HUES48 (cell line): ENCODE data around the gene ZXDC.

ENCODE experiments used
- H3K27ac ChIP-seq: one replicate; pipeline ENCODE4 v1.7.0; 2013; ENCODE audit warnings: low read depth, low read length, inconsistent platforms
- H3K27me3 ChIP-seq: 2 replicates; pipeline ENCODE4 v1.6.1; 2013; ENCODE audit warnings: mild to moderate bottlenecking, low read length; ENCODE audit not compliant: control insufficient read depth, insufficient read depth
- H3K36me3 ChIP-seq: 2 replicates; pipeline ENCODE4 v1.6.1; 2013; ENCODE audit warnings: low read length; ENCODE audit not compliant: control insufficient read depth, insufficient read depth
- H3K4me1 ChIP-seq: 2 replicates; pipeline ENCODE4 v1.6.1; 2013; ENCODE audit warnings: mild to moderate bottlenecking, low read length; ENCODE audit not compliant: control insufficient read depth, insufficient read depth
- H3K4me3 ChIP-seq: 2 replicates; pipeline ENCODE4 v1.5.1; 2013; ENCODE audit warnings: mild to moderate bottlenecking, low read depth, low read length
- H3K9ac ChIP-seq: 2 replicates; pipeline ENCODE4 v1.6.1; 2013; ENCODE audit warnings: mild to moderate bottlenecking, low read depth, low read length, moderate library complexity
- H3K9me3 ChIP-seq: 2 replicates; pipeline ENCODE4 v1.6.1; 2013; ENCODE audit warnings: low read length; ENCODE audit not compliant: control insufficient read depth, insufficient read depth

The ZXDC gene

GRCh38 chr3:126517291-126517951 is 41.7 kb upstream of the ZXDC start, which contains the start of gene UROC1:
Gene UROC1, minus strand, starts transcription at chr3:126517773. Its CDS starts 54 bp downstream, at chr3:126517719.
- peaks cover 1% of the 10 kb centered on the region; the same call in 1 of the 2 replicates for H3K27me3 ChIP-seq
- no peak within 1 kb of the TSS for H3K4me3 ChIP-seq
- H3K36me3 ChIP-seq: no peaks in the 10 kb centered on the region
- H3K9ac ChIP-seq: no peak within 1 kb of the TSS
- no peaks in the 10 kb centered on the region for H3K9me3 ChIP-seq
- no peak within 1 kb of the TSS for H3K27ac ChIP-seq
- no peaks in the 10 kb centered on the region for H3K4me1 ChIP-seq

DNA sequence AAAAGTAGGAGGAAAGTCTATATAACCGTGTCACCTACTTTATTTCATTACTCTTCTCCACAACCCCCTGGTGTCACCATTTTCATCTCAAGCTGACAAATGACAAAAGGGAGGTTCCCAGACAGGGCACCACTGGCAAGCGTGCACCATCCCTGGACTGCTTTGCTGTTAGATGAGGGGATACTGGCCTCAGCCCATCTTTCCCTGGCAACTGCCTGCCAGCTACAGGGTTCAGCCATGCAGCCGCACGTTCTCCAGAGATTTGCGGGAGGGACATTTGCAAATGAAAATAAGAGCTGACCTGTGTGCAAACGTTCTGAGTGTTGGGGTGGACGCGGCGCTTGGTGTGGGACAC is 41.2 kb upstream of the ZXDC start:
- Histone ChIP-seq H3K36me3 (no peaks in the 10 kb centered on the region), H3K27me3 (no peaks in the 10 kb centered on the region), H3K4me3 (no peak overlapping the region), H3K9ac (no peak overlapping the region), H3K4me1 (no peaks in the 10 kb centered on the region), H3K9me3 (no peaks in the 10 kb centered on the region), H3K27ac (no peak overlapping the region)

DNA sequence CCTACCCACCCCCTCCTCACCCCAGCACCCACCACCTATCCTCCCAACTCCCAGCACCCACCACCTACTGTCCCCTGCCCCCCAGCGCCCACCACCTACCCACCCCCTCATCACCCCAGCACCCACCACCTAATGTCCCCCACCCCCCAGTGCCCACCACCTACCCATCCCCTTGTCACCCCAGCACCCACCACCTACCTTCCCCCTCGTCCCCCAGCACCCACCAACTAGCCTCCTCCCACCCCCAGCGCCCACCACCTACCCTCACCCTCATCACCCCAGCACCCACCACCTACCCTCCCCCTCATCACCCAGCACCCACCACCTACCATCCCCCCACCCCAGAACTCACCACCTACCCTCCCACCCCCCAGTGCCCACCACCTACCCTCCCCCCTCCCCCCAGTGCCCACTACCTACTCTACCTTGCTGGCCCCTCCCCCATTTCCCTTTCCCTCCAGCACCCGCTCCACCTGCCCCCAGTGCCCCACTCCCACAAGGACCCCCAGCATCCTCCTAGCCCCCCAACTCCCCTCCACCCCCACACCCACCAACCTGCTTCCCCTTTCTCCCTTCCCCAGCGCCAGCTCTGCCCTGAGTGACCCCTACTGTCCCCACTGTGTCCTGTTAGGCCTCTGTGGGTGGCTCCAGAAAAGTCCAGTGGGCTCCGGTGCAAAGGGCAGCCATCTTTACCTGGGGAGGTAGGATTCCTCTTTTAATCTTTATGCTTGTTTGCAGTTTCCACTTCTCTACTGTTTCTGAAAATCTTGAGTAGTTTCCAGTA is 40.7 kb upstream of the ZXDC start:
- Histone ChIP-seq H3K9me3 (no peaks in the 10 kb centered on the region), H3K4me3 (no peak overlapping the region), H3K9ac (no peak overlapping the region), H3K27ac (no peak overlapping the region), H3K36me3 (no peaks in the 10 kb centered on the region), H3K27me3 (no peaks in the 10 kb centered on the region), H3K4me1 (no peaks in the 10 kb centered on the region)

GRCh38 chr3:126515066-126515706 is 39.5 kb upstream of the ZXDC start:
- H3K9me3 ChIP-seq: no peaks in the 10 kb centered on the region
- no peak overlapping the region for H3K4me3 ChIP-seq
- no peak overlapping the region for H3K27ac ChIP-seq
- H3K9ac ChIP-seq: no peak overlapping the region
- no peaks in the 10 kb centered on the region for H3K4me1 ChIP-seq
- no peaks in the 10 kb centered on the region for H3K27me3 ChIP-seq
- no peaks in the 10 kb centered on the region for H3K36me3 ChIP-seq

GRCh38 chr3:126514161-126514560 is 38.5 kb upstream of the ZXDC start:
- Histone ChIP-seq H3K9ac (no peak overlapping the region), H3K4me1 (no peaks in the 10 kb centered on the region), H3K9me3 (no peaks in the 10 kb centered on the region), H3K27me3 (no peaks in the 10 kb centered on the region), H3K4me3 (no peak overlapping the region), H3K36me3 (no peaks in the 10 kb centered on the region), H3K27ac (no peak overlapping the region)

DNA sequence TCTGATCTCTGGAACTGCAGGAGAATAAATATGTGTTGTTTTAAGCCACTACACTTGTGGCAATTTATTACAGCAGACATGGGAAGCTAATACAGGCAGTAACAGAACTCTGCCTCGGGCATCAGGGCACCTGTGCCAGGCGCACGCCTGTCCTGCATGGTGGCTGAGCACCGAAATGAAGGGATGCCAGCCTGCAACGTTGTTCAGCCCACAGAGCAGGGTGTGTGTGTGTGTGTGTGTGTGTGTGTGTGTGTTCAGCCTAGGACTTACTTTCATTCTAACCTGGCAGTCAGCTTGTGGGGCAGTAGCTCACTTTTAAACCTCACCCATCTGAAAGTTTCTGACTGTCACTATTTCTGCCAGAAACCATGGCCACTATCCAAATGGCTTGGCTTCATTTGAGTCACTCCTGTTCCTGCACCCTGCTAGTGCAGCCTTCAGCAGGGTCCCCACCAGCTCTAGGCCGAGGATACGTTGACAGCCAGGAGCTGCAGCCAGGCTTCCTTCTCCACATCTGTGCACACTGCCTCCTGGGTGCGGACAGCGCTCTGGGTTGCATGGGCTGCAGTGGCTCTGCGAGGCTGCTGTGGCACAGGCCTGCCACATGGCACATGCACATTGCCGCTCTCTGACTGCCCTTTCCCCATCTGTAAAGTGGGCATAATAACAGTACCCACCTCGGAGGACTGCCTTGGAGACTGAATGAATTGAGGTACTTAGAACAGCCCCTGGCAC is 37.4 kb upstream of the ZXDC start:
- Histone ChIP-seq H3K36me3 (no peaks in the 10 kb centered on the region), H3K27me3 (no peaks in the 10 kb centered on the region), H3K9me3 (no peaks in the 10 kb centered on the region), H3K9ac (no peak overlapping the region), H3K4me3 (no peak overlapping the region), H3K4me1 (no peaks in the 10 kb centered on the region), H3K27ac (no peak overlapping the region)

DNA sequence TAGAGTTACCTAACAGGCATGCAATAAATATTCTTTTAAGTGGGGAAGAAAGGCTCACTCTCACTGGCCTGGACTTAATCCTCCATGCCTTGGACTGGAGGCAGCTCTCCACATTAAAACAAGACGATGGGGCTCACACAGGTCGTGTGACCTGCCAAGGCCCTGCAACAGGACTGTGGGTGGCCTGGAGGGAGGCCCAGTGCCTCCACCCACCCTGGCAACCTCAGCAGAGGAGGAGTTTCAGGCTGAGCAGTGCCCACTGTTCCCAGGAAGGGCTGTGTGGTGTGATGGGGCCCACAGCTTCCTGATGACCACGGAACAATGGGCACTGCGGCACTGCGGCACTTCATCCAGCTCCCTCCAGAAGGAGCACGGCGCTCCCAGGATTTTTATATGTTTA is 36.3 kb upstream of the ZXDC start:
- H3K27ac ChIP-seq: no peak overlapping the region
- no peaks in the 10 kb centered on the region for H3K4me1 ChIP-seq
- H3K4me3 ChIP-seq: no peak overlapping the region
- H3K36me3 ChIP-seq: no peaks in the 10 kb centered on the region
- H3K27me3 ChIP-seq: no peaks in the 10 kb centered on the region
- H3K9ac ChIP-seq: no peak overlapping the region
- H3K9me3 ChIP-seq: no peaks in the 10 kb centered on the region

GRCh38 chr3:126511291-126511690 is 35.6 kb upstream of the ZXDC start:
- Histone ChIP-seq H3K27me3 (peaks cover 2% of the 10 kb centered on the region; the same call in 1 of the 2 replicates), H3K4me1 (no peaks in the 10 kb centered on the region)

GRCh38 chr3:126510308-126510910 is 34.7 kb upstream of the ZXDC start:
- H3K9ac ChIP-seq: no peak overlapping the region
- no peak overlapping the region for H3K27ac ChIP-seq

More at GRCh38 chr3:126511291-126511690, 35.6 kb upstream of the ZXDC start:
- H3K36me3 ChIP-seq: no peaks in the 10 kb centered on the region
- H3K9me3 ChIP-seq: no peaks in the 10 kb centered on the region
- H3K27ac ChIP-seq: no peak overlapping the region
- H3K9ac ChIP-seq: no peak overlapping the region
- H3K4me3 ChIP-seq: no peak overlapping the region

GRCh38 chr3:126509597-126510307 is 34.1 kb upstream of the ZXDC start:
- Histone ChIP-seq H3K9ac (no peak overlapping the region), H3K9me3 (no peaks in the 10 kb centered on the region), H3K27ac (no peak overlapping the region), H3K27me3 (peaks cover 3% of the 10 kb centered on the region; the same call in 1 of the 2 replicates), H3K4me1 (no peaks in the 10 kb centered on the region), H3K36me3 (no peaks in the 10 kb centered on the region), H3K4me3 (no peak overlapping the region)

More at GRCh38 chr3:126510308-126510910, 34.7 kb upstream of the ZXDC start:
- no peaks in the 10 kb centered on the region for H3K36me3 ChIP-seq
- no peaks in the 10 kb centered on the region for H3K4me1 ChIP-seq
- no peak overlapping the region for H3K4me3 ChIP-seq
- no peaks in the 10 kb centered on the region for H3K9me3 ChIP-seq
- H3K27me3 ChIP-seq: peaks cover 3% of the 10 kb centered on the region; the same call in 1 of the 2 replicates
